Measurements from ENCODE around the gene CNNM2. TPM values are rescaled to one million over a fixed set of nuclear protein-coding genes. Genes with fewer than 3 reads are reported as not detected.

The CNNM2 gene
- total RNA-seq, 1 donor from 2014 or later = 1.2 TPM

Other genes with a start within 250 kb of the CNNM2 start
- 3.2 and 4.4 TPM in 2 replicates for gene ARL3, start 203.9 kb upstream of the CNNM2 start, total RNA-seq
- gene SFXN2, start 203.7 kb upstream of the CNNM2 start, total RNA-seq = 6.8 and 6.9 TPM in 2 replicates
- gene WBP1L, start 174.3 kb upstream of the CNNM2 start, total RNA-seq = 35.8 and 81.3 TPM in 2 replicates
- under 0.01 TPM in 1 of 2 replicates, not detected in the other for gene CYP17A1, start 80.9 kb upstream of the CNNM2 start, total RNA-seq
- gene BORCS7, start 64.0 kb upstream of the CNNM2 start, total RNA-seq = 25.4 and 52.6 TPM in 2 replicates
- 0.64 and 0.76 TPM in 2 replicates for gene AS3MT, start 48.8 kb upstream of the CNNM2 start, total RNA-seq

All from dermis microvascular lymphatic vessel endothelial cell (primary cell).